Non-pigmented ciliary epithelial cell (primary cell): ENCODE data around the gene SYNE1.
"Not testable (repeated sequence)": the region's sequence is repeated elsewhere in the genome, so short reads cannot be mapped to it uniquely, and the experiment has no call there.

Experiments used
- DNase-seq: peaks from one replicate; pipeline ENCODE4 v3.0.0-alpha.2; 2010; ENCODE audit warnings: low read depth

Gene SYNE1

DNA sequence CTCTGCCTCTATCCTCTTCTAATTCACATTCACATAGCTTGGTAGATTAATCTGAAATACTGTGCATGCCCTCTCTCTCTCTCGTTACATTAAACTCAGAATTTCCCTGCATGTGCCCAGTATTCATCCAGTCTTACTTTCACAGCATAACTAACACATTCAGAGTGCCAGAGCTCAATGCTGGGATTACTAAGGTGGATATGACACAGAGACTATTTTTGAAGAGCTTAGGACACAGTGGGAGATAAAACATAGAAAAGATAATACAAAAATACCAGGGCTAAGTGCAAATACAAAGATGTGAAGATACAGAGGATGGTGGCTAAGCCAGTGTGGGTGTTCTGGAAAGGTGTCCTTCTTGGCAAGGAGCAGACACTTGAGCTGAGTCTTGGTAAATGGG is 6.3 kb downstream of the SYNE1 start:
- no peak for DNase-seq

DNA sequence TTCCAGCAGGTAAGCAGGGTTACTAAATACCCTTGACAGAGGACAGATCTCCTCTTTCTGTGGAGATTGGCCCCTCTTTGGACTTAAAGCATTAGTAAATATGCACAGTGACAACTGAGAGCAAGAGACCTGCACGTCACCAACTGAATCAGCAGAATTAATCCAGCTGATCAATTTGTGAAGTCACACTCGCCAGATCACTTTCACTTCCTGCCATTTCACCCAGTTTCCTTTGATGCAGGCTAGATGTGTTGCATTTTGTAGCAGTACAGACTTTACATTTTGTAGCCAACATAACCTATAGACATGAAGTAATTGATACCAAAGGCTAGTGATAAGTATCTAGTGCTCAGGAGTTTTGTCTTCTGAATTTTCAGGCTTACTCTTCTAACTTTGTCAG is 11.9 kb downstream of the SYNE1 start:
- DNase-seq = no peak

- not testable (repeated sequence) for DNase-seq
These were observed 22.4 kb downstream of the SYNE1 start for GRCh38 chr6:152614776-152615175.

GRCh38 chr6:152609125-152609670 is 28.0 kb downstream of the SYNE1 start:
- no peak for DNase-seq

- no peak for DNase-seq
These were observed 31.2 kb downstream of the SYNE1 start for GRCh38 chr6:152605941-152606340.

DNA sequence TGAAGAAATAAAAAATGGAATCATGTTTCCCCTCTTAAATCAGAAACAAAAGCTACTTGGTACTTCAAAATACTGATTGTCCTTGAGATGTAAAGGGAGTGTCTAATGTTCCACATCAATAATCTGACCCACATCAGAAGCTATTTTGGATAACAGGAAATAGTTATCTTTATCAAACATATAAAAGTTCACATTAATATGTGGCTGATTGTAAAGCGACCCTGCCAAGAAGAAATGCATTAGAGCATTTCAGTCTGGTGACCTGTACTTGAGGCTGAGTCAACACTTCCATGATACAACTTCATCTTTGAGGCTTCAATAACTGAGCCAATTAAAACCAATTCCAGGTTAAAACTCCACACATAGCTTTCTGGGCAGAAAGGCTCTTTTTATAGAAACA is 31.8 kb downstream of the SYNE1 start:
- DNase-seq = no peak

DNA sequence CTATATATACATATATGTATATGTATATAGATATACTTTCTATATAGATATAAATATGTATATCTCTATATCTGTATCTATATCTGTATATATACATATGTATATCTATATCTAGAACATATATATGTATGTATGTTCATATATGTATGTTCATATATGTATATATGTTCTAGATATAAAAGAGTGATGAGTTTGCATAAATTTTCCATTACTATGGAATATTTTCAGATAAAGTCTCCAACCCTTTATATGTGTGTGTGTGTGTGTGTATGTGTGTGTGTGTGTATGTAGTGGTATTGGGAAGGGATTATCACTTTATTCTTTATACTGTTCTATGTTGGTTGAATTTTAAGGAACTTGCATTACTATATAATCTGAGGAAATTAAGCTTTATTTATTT is 33.3 kb downstream of the SYNE1 start:
- DNase-seq = no peak

DNA sequence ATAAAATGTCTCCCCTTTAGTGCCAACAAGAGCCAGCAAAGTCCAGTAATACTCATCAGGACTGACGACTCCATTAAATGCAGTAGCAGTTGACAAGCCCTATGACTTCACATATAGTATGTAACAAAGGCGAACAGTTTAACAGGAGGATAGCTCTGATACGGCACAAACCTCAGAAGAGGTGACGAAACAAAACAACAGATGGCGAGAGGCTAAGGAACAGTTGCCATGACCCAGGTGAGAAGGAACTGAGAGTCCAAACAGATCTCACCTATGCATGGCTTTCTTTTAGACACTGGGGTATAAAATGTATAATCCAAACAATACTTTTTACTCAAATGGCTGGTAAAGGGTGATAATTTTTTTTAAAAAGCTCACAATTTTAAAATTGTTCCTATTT is 37.1 kb downstream of the SYNE1 start:
- DNase-seq = no peak

GRCh38 chr6:152598901-152599537 is 38.1 kb downstream of the SYNE1 start:
- no peak for DNase-seq

- no peak for DNase-seq
These were observed 38.7 kb downstream of the SYNE1 start for GRCh38 chr6:152598421-152598820.

DNA sequence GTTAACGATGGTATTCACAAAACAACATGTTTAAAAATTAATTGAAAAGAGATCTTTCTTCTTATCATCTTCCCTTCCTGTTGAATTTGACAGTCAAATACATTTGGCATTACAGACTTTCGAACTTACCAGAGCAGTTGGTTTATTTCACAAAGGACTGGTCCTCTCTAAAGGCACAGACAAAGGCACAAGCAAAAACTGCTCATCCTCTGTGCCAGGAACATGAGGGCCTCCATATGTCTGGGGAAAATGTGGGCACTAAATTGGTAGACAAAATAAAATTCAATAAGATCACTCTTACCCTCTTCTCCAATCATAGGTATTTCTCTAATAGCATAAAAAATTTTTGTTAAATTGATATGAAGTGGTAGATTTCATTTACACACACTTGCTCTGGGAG is 40.4 kb downstream of the SYNE1 start:
- DNase-seq = no peak

- no peak for DNase-seq
These were observed 41.7 kb downstream of the SYNE1 start for GRCh38 chr6:152595499-152595898.

DNA sequence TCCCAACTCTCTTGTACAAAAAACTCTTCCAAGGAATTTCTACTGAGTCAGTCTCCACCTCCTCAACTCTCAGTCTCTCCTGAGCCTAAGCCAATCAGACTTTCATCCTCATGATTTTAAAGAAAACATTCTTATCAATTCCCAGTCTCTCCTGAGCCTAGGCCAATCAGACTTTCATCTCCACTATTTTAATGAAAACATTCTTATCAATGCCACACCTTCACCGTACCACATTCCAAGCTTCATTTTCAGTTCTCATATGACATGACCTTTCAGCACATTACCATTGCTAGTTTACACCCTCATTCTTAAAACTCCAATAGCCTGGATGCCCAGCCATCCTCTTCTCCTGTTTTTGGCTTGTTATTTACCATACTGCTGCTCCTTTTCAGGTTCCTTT is 42.5 kb downstream of the SYNE1 start:
- no peak for DNase-seq

DNA sequence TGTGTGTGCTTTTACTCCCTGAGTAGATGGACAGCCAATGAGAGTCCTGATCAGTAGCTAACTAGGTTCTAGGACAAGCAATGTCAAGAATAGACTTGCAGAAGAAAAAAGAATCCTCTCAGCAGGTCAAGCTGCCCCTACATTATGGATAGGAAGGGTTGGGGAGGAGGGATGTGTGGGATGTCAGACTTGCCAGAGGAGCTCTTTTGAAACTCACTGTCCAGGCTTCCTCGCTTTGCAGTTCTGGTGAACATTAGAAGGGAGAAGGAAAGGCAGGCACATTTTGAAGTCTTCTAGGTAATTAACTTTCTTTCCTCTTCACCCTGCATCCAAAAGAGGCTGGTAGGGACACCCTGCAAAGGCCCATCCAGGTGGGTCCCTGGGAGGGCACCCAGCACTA is 48.7 kb downstream of the SYNE1 start:
- DNase-seq = no peak

DNA sequence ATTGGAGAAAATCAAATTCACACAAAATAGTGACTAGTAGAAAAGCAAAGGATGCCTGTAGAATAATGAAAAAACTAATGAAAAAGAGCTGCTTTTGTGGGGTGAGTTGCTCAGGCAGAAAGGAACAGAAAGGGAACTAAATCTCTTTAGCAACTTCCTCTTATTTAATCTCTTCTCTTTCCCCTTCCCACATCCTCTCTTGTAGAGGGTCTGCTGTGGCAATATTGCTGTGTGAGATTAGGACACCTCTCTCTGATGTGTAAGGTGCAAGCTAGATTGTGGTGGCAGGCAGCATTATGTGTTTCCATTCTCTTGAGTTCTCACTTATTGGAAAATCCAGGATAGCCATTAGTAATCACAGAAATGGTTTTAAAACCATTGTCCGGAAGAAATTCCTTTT is 49.7 kb downstream of the SYNE1 start:
- DNase-seq = no peak

GRCh38 chr6:152585236-152585635 is 51.9 kb downstream of the SYNE1 start:
- DNase-seq = no peak

- DNase-seq = no peak
These were observed 53.3 kb downstream of the SYNE1 start for GRCh38 chr6:152583888-152584287.

- DNase-seq = no peak
These were observed 60.6 kb downstream of the SYNE1 start for GRCh38 chr6:152576525-152576924.

DNA sequence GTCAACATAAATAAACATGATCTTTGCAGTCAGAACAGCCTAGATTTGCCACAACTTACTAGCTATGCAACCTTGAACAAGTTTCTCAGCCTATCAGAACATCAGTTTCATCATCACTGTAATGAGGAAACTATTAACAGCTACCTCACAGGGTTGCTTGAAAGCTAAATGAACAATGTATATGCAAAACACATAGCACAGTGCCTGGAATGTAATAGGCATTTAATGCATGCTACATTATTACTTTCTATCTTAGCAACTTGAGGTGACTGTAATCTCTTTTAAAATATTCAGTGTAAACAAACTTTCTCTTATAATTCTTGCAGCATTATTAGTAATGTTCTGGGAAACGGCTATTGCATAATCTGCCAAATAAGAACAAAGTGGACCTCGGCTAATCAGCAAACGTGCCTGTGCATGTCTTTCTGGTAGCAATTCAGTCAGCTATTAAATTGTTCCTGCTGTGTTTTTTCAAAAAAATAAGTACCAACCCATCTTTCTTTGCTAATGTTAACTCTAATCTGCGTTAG is 61.5 kb downstream of the SYNE1 start:
- DNase-seq = no peak

GRCh38 chr6:152575161-152575560 is 62.0 kb downstream of the SYNE1 start:
- no peak for DNase-seq

- DNase-seq = no peak
These were observed 63.4 kb downstream of the SYNE1 start for GRCh38 chr6:152573762-152574161.

- DNase-seq = no peak
These were observed 64.6 kb downstream of the SYNE1 start for GRCh38 chr6:152572338-152573088.

- DNase-seq = no peak
These were observed 65.2 kb downstream of the SYNE1 start for GRCh38 chr6:152571943-152572337.
